OCI-LY1 (cell line): ENCODE measurements around the gene P3H4.
A peak's percentile ranks its signal among the peaks of the same experiment; 100 is the strongest.
"Not testable (repeated sequence)": the region's sequence is repeated elsewhere in the genome, so short reads cannot be mapped to it uniquely, and the experiment has no call there.

Experiments used
- H2AFZ ChIP-seq: fragments of 200-600 bp; sonication (generic), shearing (Covaris generic); 2 replicates; pipeline ENCODE4 v1.6.0; 2014; ENCODE audit warnings: antibody characterized with exemption, mild to moderate bottlenecking, low read length
- H3F3A ChIP-seq: fragments of 200-600 bp; sonication (generic), shearing (Covaris generic); 2 replicates; pipeline ENCODE4 v1.6.0; 2014; ENCODE audit warnings: mild to moderate bottlenecking, antibody characterized with exemption, low read length, moderate library complexity; ENCODE audit not compliant: insufficient read depth
- H3K27ac ChIP-seq: fragments of 200-600 bp; sonication (generic); 2 replicates; pipeline ENCODE4 v1.5.1; 2014; ENCODE audit warnings: low read length, mixed run types, mild to moderate bottlenecking, low read depth; ENCODE audit not compliant: poor library complexity, severe bottlenecking
- H3K27me3 ChIP-seq: fragments of 200-600 bp; sonication (generic); 2 replicates; pipeline ENCODE4 v1.6.0; 2014; ENCODE audit warnings: antibody characterized with exemption, mild to moderate bottlenecking, low read length, moderate library complexity; ENCODE audit not compliant: insufficient read depth
- H3K36me3 ChIP-seq: fragments of 200-600 bp; sonication (generic); 2 replicates; pipeline ENCODE4 v1.6.1; 2014; ENCODE audit warnings: mild to moderate bottlenecking, antibody characterized with exemption, low read length, moderate library complexity, mixed read lengths; ENCODE audit not compliant: insufficient read depth
- H3K4me1 ChIP-seq: fragments of 200-600 bp; sonication (generic); 2 replicates; pipeline ENCODE4 v1.5.1; 2014; ENCODE audit warnings: mild to moderate bottlenecking, low read length, moderate library complexity; ENCODE audit not compliant: insufficient read depth, severe bottlenecking
- H3K4me2 ChIP-seq: fragments of 200-600 bp; sonication (generic), shearing (Covaris generic); 2 replicates; pipeline ENCODE4 v1.6.1; 2014; ENCODE audit warnings: low read length
- H3K4me3 ChIP-seq: fragments of 200-600 bp; sonication (generic); 2 replicates; pipeline ENCODE4 v1.5.1; 2014; ENCODE audit warnings: low read length, low read depth, mild to moderate bottlenecking, mixed read lengths; ENCODE audit not compliant: poor library complexity, severe bottlenecking
- H3K79me2 ChIP-seq: fragments of 200-600 bp; shearing (Covaris generic); 2 replicates; pipeline ENCODE4 v1.6.1; 2016; ENCODE audit warnings: mixed run types, low read length, mixed read lengths; ENCODE audit not compliant: insufficient read depth
- H3K9ac ChIP-seq: fragments of 200-600 bp; sonication (generic), shearing (Covaris generic); 2 replicates; pipeline ENCODE4 v1.6.1; 2014; ENCODE audit warnings: mild to moderate bottlenecking, low read length, mixed read lengths
- H3K9me2 ChIP-seq: fragments of 200-600 bp; sonication (generic), shearing (Covaris generic); 2 replicates; pipeline ENCODE4 v1.6.1; 2014; ENCODE audit warnings: low read depth, mild to moderate bottlenecking, low read length, mixed read lengths
- H3K9me3 ChIP-seq: fragments of 200-600 bp; shearing (Covaris generic); 2 replicates; pipeline ENCODE4 v1.6.1; 2014; ENCODE audit warnings: low read length, mixed read lengths
- H4K20me1 ChIP-seq: fragments of 200-600 bp; sonication (generic), shearing (Covaris generic); 2 replicates; pipeline ENCODE4 v1.6.0; 2016; ENCODE audit warnings: mild to moderate bottlenecking, low read length; ENCODE audit not compliant: insufficient read depth
- CTCF ChIP-seq: fragments of 200-600 bp; sonication (generic), shearing (Covaris generic); IDR thresholded peaks from 2 replicates; pipeline ENCODE4 v1.5.1; 2017; ENCODE audit warnings: mild to moderate bottlenecking, antibody characterized with exemption, low read length, moderate library complexity, mixed read lengths
- EZH2 ChIP-seq: fragments of 200-600 bp; sonication (generic), shearing (Covaris generic); IDR thresholded peaks from 2 replicates; pipeline ENCODE4 v1.8.0; 2017; ENCODE audit warnings: borderline replicate concordance, mixed run types, mild to moderate bottlenecking, antibody characterized with exemption, low read length, moderate library complexity, mixed read lengths

P3H4 gene

DNA sequence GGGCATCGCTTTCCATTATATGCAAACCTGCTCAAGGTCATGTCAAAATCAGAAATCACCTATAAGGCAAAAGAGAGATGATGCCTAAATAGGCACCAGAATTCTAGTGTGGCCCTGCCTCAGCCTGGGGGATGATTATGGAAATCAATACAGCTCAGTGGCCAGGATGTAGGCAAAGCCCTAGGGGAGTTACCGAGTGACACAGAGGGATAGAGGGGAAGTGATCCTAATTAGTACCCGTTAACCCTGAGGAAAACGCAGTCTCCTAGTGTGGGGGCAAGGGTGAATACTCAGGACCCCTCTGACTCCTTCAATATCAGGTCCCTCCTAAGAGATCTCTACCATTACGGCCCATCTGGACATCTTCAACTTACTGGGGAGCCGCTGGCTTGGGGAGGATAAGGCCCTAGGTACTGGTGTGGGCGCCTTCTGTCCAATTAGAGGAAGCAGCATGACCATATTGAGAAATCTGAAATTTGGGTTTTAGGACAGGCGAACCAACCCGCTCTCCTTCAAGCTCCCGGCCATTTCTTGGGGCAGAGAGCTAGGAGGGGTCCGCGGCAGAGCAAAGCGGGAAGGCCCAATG is 23.6 kb upstream of the P3H4 start:
- Histone ChIP-seq H3K79me2 (no peaks in the 10 kb centered on the region), H3K4me1 (peaks cover 16% of the 10 kb centered on the region), H3K36me3 (peaks cover 23% of the 10 kb centered on the region), H3K4me3 (peak overlapping the region; percentile 94), H3F3A (no peaks in the 10 kb centered on the region), H3K27ac (no peak overlapping the region), H2AFZ (no peak overlapping the region), H3K9me2 (no peaks in the 10 kb centered on the region), H3K4me2 (peak overlapping the region; percentile 66), H3K9ac (peak overlapping the region; percentile 86), H3K27me3 (peaks cover 2% of the 10 kb centered on the region; the same call in 1 of the 2 replicates), H4K20me1 (no peaks in the 10 kb centered on the region), H3K9me3 (no peaks in the 10 kb centered on the region)
- TF ChIP-seq EZH2 (no peak), CTCF (no peak)

GRCh38 chr17:41829961-41830360 is 18.2 kb upstream of the P3H4 start:
- H3K4me3 ChIP-seq, H3K4me1 ChIP-seq, H3K9me3 ChIP-seq, H3K9me2 ChIP-seq, H3K4me2 ChIP-seq, H3F3A ChIP-seq, H2AFZ ChIP-seq, H4K20me1 ChIP-seq, H3K9ac ChIP-seq, H3K27me3 ChIP-seq, H3K79me2 ChIP-seq, H3K27ac ChIP-seq: not testable (repeated sequence)
- H3K36me3 ChIP-seq = peaks cover 53% of the 10 kb centered on the region

DNA sequence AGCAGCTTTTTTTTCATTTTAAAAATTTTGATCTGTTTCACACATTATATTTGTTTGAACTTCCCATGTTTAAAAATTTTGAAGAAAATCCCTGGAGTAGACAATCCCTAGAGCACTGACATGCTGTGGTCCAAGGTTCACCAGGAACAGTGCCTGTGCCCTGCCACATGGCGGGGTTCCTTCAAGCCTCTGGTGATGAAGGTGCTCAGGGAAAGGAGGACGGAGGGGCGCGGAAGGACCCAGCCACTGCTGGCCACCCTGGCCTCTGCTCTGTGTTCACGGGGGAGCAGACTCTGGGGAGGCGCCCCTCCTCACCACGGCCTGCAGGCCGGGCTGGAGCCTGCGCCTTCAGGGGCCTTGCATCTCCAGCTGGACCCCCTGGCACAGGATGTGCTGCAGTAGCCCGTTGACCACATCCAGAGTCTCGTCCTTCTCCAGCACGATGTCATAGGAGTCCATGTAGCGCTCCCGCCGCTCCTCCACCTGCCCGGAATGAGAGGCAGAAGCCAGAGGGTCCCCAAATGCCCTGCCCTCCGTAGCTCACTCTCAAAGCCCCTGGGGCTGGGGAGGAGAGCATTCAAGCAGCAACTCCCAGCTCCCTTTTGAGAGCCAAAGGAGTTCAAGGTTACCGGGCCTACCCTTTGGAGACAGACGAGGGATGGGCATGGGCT is 13.6 kb upstream of the P3H4 start:
- H3K27me3 ChIP-seq = no peaks in the 10 kb centered on the region
- no peak overlapping the region for H3K9ac ChIP-seq
- no peak overlapping the region for H3K4me3 ChIP-seq
- no peak overlapping the region for H3K27ac ChIP-seq
- no peak overlapping the region for H2AFZ ChIP-seq
- H3K36me3 ChIP-seq = peaks cover 35% of the 10 kb centered on the region
- no peaks in the 10 kb centered on the region for H3K9me3 ChIP-seq
- no peaks in the 10 kb centered on the region for H3K9me2 ChIP-seq
- no peaks in the 10 kb centered on the region for H4K20me1 ChIP-seq
- H3K79me2 ChIP-seq = no peaks in the 10 kb centered on the region
- H3K4me2 ChIP-seq = no peak overlapping the region
- no peaks in the 10 kb centered on the region for H3K4me1 ChIP-seq
- H3F3A ChIP-seq = no peaks in the 10 kb centered on the region
- TF ChIP-seq CTCF (no peak), EZH2 (no peak)

- H3K27me3 ChIP-seq = 0 out of 2 replicates have a peak, but pooled peaks cover 4% of the 10 kb centered on the region
- no peaks in the 10 kb centered on the region for H4K20me1 ChIP-seq
- H3K9me3 ChIP-seq = no peaks in the 10 kb centered on the region
- H3K79me2 ChIP-seq = no peaks in the 10 kb centered on the region
- no peak overlapping the region for H3K4me3 ChIP-seq
- H3K4me2 ChIP-seq = no peak overlapping the region
- no peak overlapping the region for H3K27ac ChIP-seq
- H3K9me2 ChIP-seq = no peaks in the 10 kb centered on the region
- TF ChIP-seq EZH2 (no peak), CTCF (no peak)
- peaks cover 2% of the 10 kb centered on the region for H3K4me1 ChIP-seq
- no peak overlapping the region for H2AFZ ChIP-seq
- peaks cover 23% of the 10 kb centered on the region for H3K36me3 ChIP-seq
- no peak overlapping the region for H3K9ac ChIP-seq
- H3F3A ChIP-seq = no peaks in the 10 kb centered on the region
Observed at GRCh38 chr17:41824086-41824485, 12.3 kb upstream of the P3H4 start.
